ENCODE data around the gene CARD18. TPM values are rescaled to one million over a fixed set of nuclear protein-coding genes. Genes with fewer than 3 reads are reported as not detected.

CARD18 gene
- total RNA-seq, 4 donors from 2014 or later = not detected

DNA sequence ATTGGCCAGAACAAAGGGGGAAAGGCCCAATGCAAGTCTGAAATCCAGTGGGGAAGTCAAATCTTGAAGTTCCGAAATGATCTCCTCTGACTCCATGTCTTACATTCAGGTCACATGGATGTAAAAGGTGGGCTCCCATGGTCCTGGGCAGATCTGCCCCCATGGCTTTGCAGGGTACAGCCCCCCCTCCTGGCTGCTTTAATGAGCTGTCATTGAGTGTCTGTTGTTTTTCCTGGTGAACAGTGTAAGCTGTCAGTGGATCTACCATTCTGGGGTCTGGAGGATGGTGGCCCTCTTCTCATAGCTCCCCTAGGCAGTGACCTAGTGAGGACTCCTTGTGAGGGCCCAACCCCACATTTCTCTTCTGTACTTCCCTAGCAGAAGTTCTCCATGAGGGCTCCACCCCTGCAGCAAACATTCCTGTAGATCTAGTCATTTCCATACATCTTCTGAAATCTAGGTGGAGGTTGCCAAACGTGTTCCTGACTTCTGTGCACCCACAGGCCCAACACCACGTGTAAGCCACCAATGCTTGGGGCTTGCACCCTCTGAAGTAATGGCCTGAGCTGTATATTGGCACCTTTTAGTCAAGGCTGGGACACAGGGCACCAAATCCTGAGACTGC, 9.3 kb downstream of the CARD18 start:
- no peak overlapping the region for H3K4me3 ChIP-seq
- in situ Hi-C loops (cut with MboI; ENCODE audit: low sequenced_read_pairs in 4 of 4) = no loop called here
- DNase-seq = no peak

GRCh38 chr11:105124756-105125155, 14.8 kb downstream of the CARD18 start:
- Histone ChIP-seq H3K36me3 (no peaks in the 10 kb centered on the region), H3K27me3 (no peaks in the 10 kb centered on the region), H3K4me3 (no peak overlapping the region), H3K9me3 (no peaks in the 10 kb centered on the region), H3K27ac (no peak overlapping the region), H3K4me1 (no peaks in the 10 kb centered on the region)
- DNase-seq = no peak
- no peak for TF ChIP-seq POLR2A (IDR thresholded peaks at IDR 0.05)
- TF ChIP-seq, protein P1, sequence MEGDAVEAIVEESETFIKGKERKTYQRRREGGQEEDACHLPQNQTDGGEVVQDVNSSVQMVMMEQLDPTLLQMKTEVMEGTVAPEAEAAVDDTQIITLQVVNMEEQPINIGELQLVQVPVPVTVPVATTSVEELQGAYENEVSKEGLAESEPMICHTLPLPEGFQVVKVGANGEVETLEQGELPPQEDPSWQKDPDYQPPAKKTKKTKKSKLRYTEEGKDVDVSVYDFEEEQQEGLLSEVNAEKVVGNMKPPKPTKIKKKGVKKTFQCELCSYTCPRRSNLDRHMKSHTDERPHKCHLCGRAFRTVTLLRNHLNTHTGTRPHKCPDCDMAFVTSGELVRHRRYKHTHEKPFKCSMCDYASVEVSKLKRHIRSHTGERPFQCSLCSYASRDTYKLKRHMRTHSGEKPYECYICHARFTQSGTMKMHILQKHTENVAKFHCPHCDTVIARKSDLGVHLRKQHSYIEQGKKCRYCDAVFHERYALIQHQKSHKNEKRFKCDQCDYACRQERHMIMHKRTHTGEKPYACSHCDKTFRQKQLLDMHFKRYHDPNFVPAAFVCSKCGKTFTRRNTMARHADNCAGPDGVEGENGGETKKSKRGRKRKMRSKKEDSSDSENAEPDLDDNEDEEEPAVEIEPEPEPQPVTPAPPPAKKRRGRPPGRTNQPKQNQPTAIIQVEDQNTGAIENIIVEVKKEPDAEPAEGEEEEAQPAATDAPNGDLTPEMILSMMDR (IDR thresholded peaks at IDR 0.05 in 4 of 5, conservative IDR thresholded peaks at IDR 0.05 in 1 of 5) = no peak
- ATAC-seq = no peak
- in situ Hi-C loops (cut with MboI; ENCODE audit: low sequenced_read_pairs in 4 of 4) (no loop called here), intact Hi-C loops (cut with DNase I; ENCODE audit: low total_unique reads) (no loop called here)

More for the DNA sequence above, 9.3 kb downstream of the CARD18 start:
- H3K27me3 ChIP-seq = no peaks in the 10 kb centered on the region
- intact Hi-C loops (cut with DNase I; ENCODE audit: low total_unique reads) = no loop called here
- no peak for ATAC-seq
- no peaks in the 10 kb centered on the region for H3K4me1 ChIP-seq
- no peak for TF ChIP-seq POLR2A (IDR thresholded peaks at IDR 0.05)
- TF ChIP-seq, protein P1 (IDR thresholded peaks at IDR 0.05 in 4 of 5, conservative IDR thresholded peaks at IDR 0.05 in 1 of 5) = no peak
- no peaks in the 10 kb centered on the region for H3K9me3 ChIP-seq
- H3K36me3 ChIP-seq = no peaks in the 10 kb centered on the region
- H3K27ac ChIP-seq = no peak overlapping the region

- Histone ChIP-seq H3K27me3 (no peaks in the 10 kb centered on the region), H3K4me1 (no peaks in the 10 kb centered on the region), H3K36me3 (no peaks in the 10 kb centered on the region), H3K27ac (no peak overlapping the region), H3K4me3 (no peak overlapping the region), H3K9me3 (no peaks in the 10 kb centered on the region)
- DNase-seq (no peak), ATAC-seq (no peak)
- TF ChIP-seq, protein P1 (IDR thresholded peaks at IDR 0.05 in 4 of 5, conservative IDR thresholded peaks at IDR 0.05 in 1 of 5) = no peak
- TF ChIP-seq POLR2A (IDR thresholded peaks at IDR 0.05) = no peak
- intact Hi-C loops (cut with DNase I; ENCODE audit: low total_unique reads) (no loop called here), in situ Hi-C loops (cut with MboI; ENCODE audit: low sequenced_read_pairs in 4 of 4) (no loop called here)
These were observed 28.2 kb downstream of the CARD18 start for GRCh38 chr11:105111145-105111944.

DNA sequence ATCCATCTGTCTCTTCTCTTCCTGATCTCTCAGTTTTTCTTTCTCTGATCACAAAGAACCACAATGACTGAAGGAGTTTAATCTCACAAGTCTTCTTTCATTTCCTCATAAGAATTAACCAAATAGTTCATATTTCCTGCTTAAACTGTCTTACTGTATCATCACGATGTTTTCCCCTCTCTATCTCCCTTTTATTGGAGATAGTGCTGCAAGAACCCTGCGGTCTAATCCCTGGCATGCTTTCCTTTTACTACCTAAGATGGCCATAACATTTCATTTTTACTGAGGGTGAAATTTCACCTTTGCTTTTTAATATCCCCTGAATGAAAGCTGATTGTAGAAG, 28.9 kb downstream of the CARD18 start:
- no peak overlapping the region for H3K4me3 ChIP-seq
- no peaks in the 10 kb centered on the region for H3K27me3 ChIP-seq
- DNase-seq (no peak), ATAC-seq (no peak)
- TF ChIP-seq, protein P1 (IDR thresholded peaks at IDR 0.05 in 4 of 5, conservative IDR thresholded peaks at IDR 0.05 in 1 of 5) = no peak
- TF ChIP-seq POLR2A (IDR thresholded peaks at IDR 0.05) = no peak
- H3K4me1 ChIP-seq = no peaks in the 10 kb centered on the region
- intact Hi-C loops (cut with DNase I; ENCODE audit: low total_unique reads) (no loop called here), in situ Hi-C loops (cut with MboI; ENCODE audit: low sequenced_read_pairs in 4 of 4) (no loop called here)
- H3K27ac ChIP-seq = no peak overlapping the region
- H3K9me3 ChIP-seq = no peaks in the 10 kb centered on the region
- H3K36me3 ChIP-seq = no peaks in the 10 kb centered on the region
